OCI-LY1 (cell line): ENCODE measurements around the gene DFFB.

Experiments
- H2AFZ ChIP-seq: fragments of 200-600 bp; sonication (generic), shearing (Covaris generic); 2 replicates; pipeline ENCODE4 v1.6.0; 2014; ENCODE audit warnings: antibody characterized with exemption, mild to moderate bottlenecking, low read length
- H3F3A ChIP-seq: fragments of 200-600 bp; sonication (generic), shearing (Covaris generic); 2 replicates; pipeline ENCODE4 v1.6.0; 2014; ENCODE audit warnings: mild to moderate bottlenecking, antibody characterized with exemption, low read length, moderate library complexity; ENCODE audit not compliant: insufficient read depth
- H3K27ac ChIP-seq: fragments of 200-600 bp; sonication (generic); 2 replicates; pipeline ENCODE4 v1.5.1; 2014; ENCODE audit warnings: low read length, mixed run types, mild to moderate bottlenecking, low read depth; ENCODE audit not compliant: poor library complexity, severe bottlenecking
- H3K27me3 ChIP-seq: fragments of 200-600 bp; sonication (generic); 2 replicates; pipeline ENCODE4 v1.6.0; 2014; ENCODE audit warnings: antibody characterized with exemption, mild to moderate bottlenecking, low read length, moderate library complexity; ENCODE audit not compliant: insufficient read depth
- H3K36me3 ChIP-seq: fragments of 200-600 bp; sonication (generic); 2 replicates; pipeline ENCODE4 v1.6.1; 2014; ENCODE audit warnings: mild to moderate bottlenecking, antibody characterized with exemption, low read length, moderate library complexity, mixed read lengths; ENCODE audit not compliant: insufficient read depth
- H3K4me1 ChIP-seq: fragments of 200-600 bp; sonication (generic); 2 replicates; pipeline ENCODE4 v1.5.1; 2014; ENCODE audit warnings: mild to moderate bottlenecking, low read length, moderate library complexity; ENCODE audit not compliant: insufficient read depth, severe bottlenecking
- H3K4me2 ChIP-seq: fragments of 200-600 bp; sonication (generic), shearing (Covaris generic); 2 replicates; pipeline ENCODE4 v1.6.1; 2014; ENCODE audit warnings: low read length
- H3K4me3 ChIP-seq: fragments of 200-600 bp; sonication (generic); 2 replicates; pipeline ENCODE4 v1.5.1; 2014; ENCODE audit warnings: low read length, low read depth, mild to moderate bottlenecking, mixed read lengths; ENCODE audit not compliant: poor library complexity, severe bottlenecking
- H3K79me2 ChIP-seq: fragments of 200-600 bp; shearing (Covaris generic); 2 replicates; pipeline ENCODE4 v1.6.1; 2016; ENCODE audit warnings: mixed run types, low read length, mixed read lengths; ENCODE audit not compliant: insufficient read depth
- H3K9ac ChIP-seq: fragments of 200-600 bp; sonication (generic), shearing (Covaris generic); 2 replicates; pipeline ENCODE4 v1.6.1; 2014; ENCODE audit warnings: mild to moderate bottlenecking, low read length, mixed read lengths
- H3K9me2 ChIP-seq: fragments of 200-600 bp; sonication (generic), shearing (Covaris generic); 2 replicates; pipeline ENCODE4 v1.6.1; 2014; ENCODE audit warnings: low read depth, mild to moderate bottlenecking, low read length, mixed read lengths
- H3K9me3 ChIP-seq: fragments of 200-600 bp; shearing (Covaris generic); 2 replicates; pipeline ENCODE4 v1.6.1; 2014; ENCODE audit warnings: low read length, mixed read lengths
- H4K20me1 ChIP-seq: fragments of 200-600 bp; sonication (generic), shearing (Covaris generic); 2 replicates; pipeline ENCODE4 v1.6.0; 2016; ENCODE audit warnings: mild to moderate bottlenecking, low read length; ENCODE audit not compliant: insufficient read depth
- EZH2 ChIP-seq: fragments of 200-600 bp; sonication (generic), shearing (Covaris generic); IDR thresholded peaks from 2 replicates; pipeline ENCODE4 v1.8.0; 2017; ENCODE audit warnings: borderline replicate concordance, mixed run types, mild to moderate bottlenecking, antibody characterized with exemption, low read length, moderate library complexity, mixed read lengths
- TF ChIP-seq, protein P1 (sequence below): fragments of 200-600 bp; sonication (generic), shearing (Covaris generic); IDR thresholded peaks from 2 replicates; pipeline ENCODE4 v1.5.1; 2017; ENCODE audit warnings: mild to moderate bottlenecking, antibody characterized with exemption, low read length, moderate library complexity, mixed read lengths

The DFFB gene

DNA sequence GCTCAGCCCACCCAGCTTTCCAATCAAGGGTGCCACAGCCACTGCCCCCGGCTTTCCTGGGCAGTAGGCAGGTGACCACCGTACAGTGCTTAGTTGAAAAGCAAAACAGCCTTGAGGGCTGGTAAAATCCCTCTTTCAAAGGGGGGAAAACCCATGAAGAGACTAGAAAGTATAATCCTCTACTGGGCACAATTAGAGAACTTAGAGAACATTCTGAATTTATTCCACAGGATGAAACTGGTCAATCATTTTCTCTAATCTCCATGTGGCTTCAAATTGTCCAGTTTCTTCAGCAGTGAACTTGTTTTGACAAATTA, 45.7 kb upstream of the DFFB start:
- H3K4me1 ChIP-seq: no peaks in the 10 kb centered on the region
- H3K9me2 ChIP-seq: no peaks in the 10 kb centered on the region
- H3K79me2 ChIP-seq: no peaks in the 10 kb centered on the region
- no peaks in the 10 kb centered on the region for H3F3A ChIP-seq
- no peaks in the 10 kb centered on the region for H4K20me1 ChIP-seq
- H2AFZ ChIP-seq: no peak overlapping the region
- no peak overlapping the region for H3K4me3 ChIP-seq
- no peaks in the 10 kb centered on the region for H3K9me3 ChIP-seq
- TF ChIP-seq, protein P1, sequence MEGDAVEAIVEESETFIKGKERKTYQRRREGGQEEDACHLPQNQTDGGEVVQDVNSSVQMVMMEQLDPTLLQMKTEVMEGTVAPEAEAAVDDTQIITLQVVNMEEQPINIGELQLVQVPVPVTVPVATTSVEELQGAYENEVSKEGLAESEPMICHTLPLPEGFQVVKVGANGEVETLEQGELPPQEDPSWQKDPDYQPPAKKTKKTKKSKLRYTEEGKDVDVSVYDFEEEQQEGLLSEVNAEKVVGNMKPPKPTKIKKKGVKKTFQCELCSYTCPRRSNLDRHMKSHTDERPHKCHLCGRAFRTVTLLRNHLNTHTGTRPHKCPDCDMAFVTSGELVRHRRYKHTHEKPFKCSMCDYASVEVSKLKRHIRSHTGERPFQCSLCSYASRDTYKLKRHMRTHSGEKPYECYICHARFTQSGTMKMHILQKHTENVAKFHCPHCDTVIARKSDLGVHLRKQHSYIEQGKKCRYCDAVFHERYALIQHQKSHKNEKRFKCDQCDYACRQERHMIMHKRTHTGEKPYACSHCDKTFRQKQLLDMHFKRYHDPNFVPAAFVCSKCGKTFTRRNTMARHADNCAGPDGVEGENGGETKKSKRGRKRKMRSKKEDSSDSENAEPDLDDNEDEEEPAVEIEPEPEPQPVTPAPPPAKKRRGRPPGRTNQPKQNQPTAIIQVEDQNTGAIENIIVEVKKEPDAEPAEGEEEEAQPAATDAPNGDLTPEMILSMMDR: no peak
- TF ChIP-seq EZH2: no peak
- H3K36me3 ChIP-seq: peaks cover 15% of the 10 kb centered on the region
- H3K27me3 ChIP-seq: no peaks in the 10 kb centered on the region; the same call in 1 of the 2 replicates
- H3K9ac ChIP-seq: no peak overlapping the region
- H3K27ac ChIP-seq: no peak overlapping the region
- H3K4me2 ChIP-seq: no peak overlapping the region

DNA sequence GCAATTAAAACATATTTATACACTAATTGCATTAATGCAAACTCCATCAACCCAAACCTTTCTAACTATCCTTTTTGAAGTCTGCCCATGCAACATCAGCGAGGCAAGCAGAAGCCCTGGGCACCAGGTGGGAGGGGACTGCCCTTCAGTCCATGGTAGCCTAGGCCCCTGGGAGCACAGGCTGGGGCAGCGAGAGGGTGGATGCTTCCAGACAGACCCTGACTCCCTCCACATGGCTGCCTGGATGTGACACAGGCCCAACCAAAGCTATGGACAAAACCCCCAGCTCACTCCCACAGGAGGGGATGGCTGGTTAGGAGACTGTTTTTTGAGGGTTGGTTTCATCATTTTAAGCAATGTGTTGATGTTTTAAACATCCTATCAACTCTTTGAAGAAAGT, 43.2 kb upstream of the DFFB start:
- H3K4me2 ChIP-seq: no peak overlapping the region
- H3K27me3 ChIP-seq: no peaks in the 10 kb centered on the region
- TF ChIP-seq, protein P1: no peak
- TF ChIP-seq EZH2: no peak
- H4K20me1 ChIP-seq: no peaks in the 10 kb centered on the region
- no peak overlapping the region for H3K4me3 ChIP-seq
- no peaks in the 10 kb centered on the region for H3K4me1 ChIP-seq
- H3K27ac ChIP-seq: no peak overlapping the region
- H3K36me3 ChIP-seq: peaks cover 15% of the 10 kb centered on the region
- no peaks in the 10 kb centered on the region for H3K9me3 ChIP-seq
- H3K9me2 ChIP-seq: no peaks in the 10 kb centered on the region
- H3F3A ChIP-seq: no peaks in the 10 kb centered on the region
- no peak overlapping the region for H2AFZ ChIP-seq
- H3K79me2 ChIP-seq: no peaks in the 10 kb centered on the region
- no peak overlapping the region for H3K9ac ChIP-seq

DNA sequence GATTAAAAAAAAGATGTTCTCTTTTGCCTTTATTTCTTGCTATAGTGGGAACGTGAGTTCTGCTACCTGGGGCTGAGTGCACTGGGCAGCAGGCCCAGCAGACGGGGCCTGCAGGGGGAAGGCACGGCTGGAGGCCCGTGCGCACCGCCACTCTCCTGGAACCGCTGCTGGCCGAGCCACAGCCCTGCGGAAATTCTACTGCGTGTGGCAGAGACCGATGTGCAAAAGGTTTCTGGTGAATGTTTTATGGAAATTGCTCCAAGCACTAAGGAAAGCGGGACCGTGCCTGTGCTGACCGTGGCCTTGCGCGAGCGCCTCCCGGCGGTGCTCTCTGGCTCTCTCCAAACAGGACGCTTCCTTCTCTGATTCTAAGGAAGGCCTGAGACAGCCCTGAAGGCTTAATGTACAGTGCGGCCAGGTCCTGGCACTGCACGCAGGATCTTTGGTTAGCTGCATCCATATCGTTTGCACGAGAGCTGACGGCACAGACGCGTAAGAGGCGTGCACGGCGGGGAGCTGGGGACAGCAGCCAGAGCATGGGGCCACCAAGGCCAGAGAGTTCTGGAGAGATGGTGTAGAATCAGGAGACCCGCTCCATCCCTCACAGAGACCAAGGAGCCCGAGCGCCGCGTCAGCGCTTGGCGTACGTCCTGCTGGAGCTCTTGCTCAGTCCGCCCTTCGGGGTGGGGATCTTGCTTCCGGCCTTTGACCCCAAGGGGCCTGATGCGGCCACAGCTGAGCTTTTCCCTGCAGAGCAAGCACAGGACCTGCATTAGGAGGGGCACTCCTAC, 42.3 kb upstream of the DFFB start:
- Histone ChIP-seq H3K27ac (no peak overlapping the region), H2AFZ (no peak overlapping the region), H3K9me2 (no peaks in the 10 kb centered on the region), H3K4me1 (no peaks in the 10 kb centered on the region), H3F3A (no peaks in the 10 kb centered on the region), H3K27me3 (no peaks in the 10 kb centered on the region), H4K20me1 (no peaks in the 10 kb centered on the region), H3K79me2 (no peaks in the 10 kb centered on the region), H3K9me3 (no peaks in the 10 kb centered on the region), H3K4me3 (no peak overlapping the region), H3K4me2 (no peak overlapping the region), H3K9ac (no peak overlapping the region), H3K36me3 (peaks cover 20% of the 10 kb centered on the region)
- no peak for TF ChIP-seq EZH2
- TF ChIP-seq, protein P1: no peak
